Endothelial cell of umbilical vein (primary cell): ENCODE data around the gene COL5A1. TPM values are rescaled to one million over a fixed set of nuclear protein-coding genes. Genes with fewer than 3 reads are reported as not detected.

Experiments
- BruUV-seq: library from RNA; stranded (reverse); fragments of 400-500 nt; replicated peaks from 2 replicates; lab custom pipeline; 2021; lab: Mats Ljungman, UMichigan
- CTCF ChIA-PET: fragments of 300-600, 350-600 bp; sonication (Branson Sonifier 250); formaldehyde crosslinking; loops from one replicate; lab custom pipeline; 2021; ENCODE audit warnings: antibody characterized with exemption, inconsistent platforms; lab: Charles Lee
- POLR2A ChIA-PET: fragments of 300-600, 350-600 bp; sonication (Branson Sonifier 250); formaldehyde crosslinking; loops from one replicate; lab custom pipeline; 2021; ENCODE audit warnings: antibody characterized with exemption, inconsistent platforms; lab: Charles Lee
- DNase-seq: peaks from one replicate; pipeline ENCODE4 v3.0.0-alpha.2; 2011; ENCODE audit warnings: low read depth, low spot score
- FAIRE-seq: peaks from 2 replicates; lab custom pipeline; 2011; peaks lifted over from hg19 to GRCh38; lab: Jason Lieb, UNC
- H2AFZ ChIP-seq: 2 replicates; pipeline ENCODE4 v1.6.0; 2012; ENCODE audit warnings: low read depth, low read length, control low read depth, inconsistent platforms
- H3K27ac ChIP-seq: 2 replicates; pipeline ENCODE4 v1.5.1; 2011; ENCODE audit warnings: low read depth, mild to moderate bottlenecking, control low read depth, low read length, moderate library complexity; ENCODE audit not compliant: insufficient read depth
- H3K27me3 ChIP-seq, 2 experiments: 2 replicates each; pipeline versions ENCODE4 v1.6.0 to v1.6.1; 2011; ENCODE audit warnings: low read length in 2 of 2, mixed read lengths in 1 of 2; ENCODE audit not compliant: control insufficient read depth in 2 of 2, insufficient read depth in 2 of 2
- H3K36me3 ChIP-seq, 2 experiments: 2 replicates in 1 of 2; 3 replicates in 1 of 2; pipeline ENCODE4 v1.5.1; 2011; ENCODE audit warnings: low read length in 2 of 2, mild to moderate bottlenecking in 1 of 2, moderate library complexity in 1 of 2; ENCODE audit not compliant: control insufficient read depth in 2 of 2, insufficient read depth in 2 of 2; ENCODE audit errors: extremely low read depth in 1 of 2
- H3K4me1 ChIP-seq: 3 replicates; pipeline ENCODE4 v1.5.1; 2011; ENCODE audit warnings: mild to moderate bottlenecking, low read length; ENCODE audit not compliant: control insufficient read depth, insufficient read depth; ENCODE audit errors: extremely low read depth
- H3K4me2 ChIP-seq: 2 replicates; pipeline ENCODE4 v1.6.1; 2011; ENCODE audit warnings: low read length, control low read depth, mixed read lengths; ENCODE audit not compliant: insufficient read depth
- H3K4me3 ChIP-seq, 3 experiments: fragments of 200-600 bp in 1 of 3; sonication (generic), shearing (Covaris generic) in 1 of 3; replicated peaks in 1 of 3; 2 replicates each; pipeline ENCODE4 v1.5.1; 2011 to 2016; ENCODE audit warnings: control low read depth in 3 of 3, low read length in 3 of 3, mild to moderate bottlenecking in 2 of 3, inconsistent platforms in 1 of 3, low read depth in 1 of 3, moderate library complexity in 1 of 3; ENCODE audit not compliant: insufficient read depth in 1 of 3
- H3K79me2 ChIP-seq: 2 replicates; pipeline ENCODE4 v1.6.0; 2012; ENCODE audit warnings: low read length, inconsistent platforms; ENCODE audit not compliant: control insufficient read depth, insufficient read depth
- H3K9ac ChIP-seq: replicated peaks from 2 replicates; pipeline ENCODE3; 2011; ENCODE audit warnings: low read length, control low read depth; ENCODE audit not compliant: insufficient read depth; ENCODE audit errors: extremely low read depth
- H3K9me1 ChIP-seq: replicated peaks from 3 replicates; pipeline ENCODE4 v1.6.0; 2011; ENCODE audit warnings: mild to moderate bottlenecking, low read length; ENCODE audit not compliant: control insufficient read depth, insufficient read depth; ENCODE audit errors: extremely low read depth
- H3K9me3 ChIP-seq: replicated peaks from 2 replicates; pipeline ENCODE4 v1.5.1; 2012; ENCODE audit warnings: low read length, inconsistent platforms; ENCODE audit not compliant: control insufficient read depth, insufficient read depth
- H4K20me1 ChIP-seq: replicated peaks from 2 replicates; pipeline ENCODE3; 2011; ENCODE audit warnings: mild to moderate bottlenecking, low read length; ENCODE audit not compliant: control insufficient read depth, insufficient read depth; ENCODE audit errors: extremely low read depth
- EZH2 ChIP-seq: IDR thresholded peaks from 2 replicates; pipeline ENCODE4 v1.6.1; 2012; ENCODE audit warnings: borderline replicate concordance, low read depth, mild to moderate bottlenecking, moderate library complexity, low read length, inconsistent platforms; ENCODE audit not compliant: severe bottlenecking
- MYC ChIP-seq: IDR thresholded peaks from one replicate; pipeline ENCODE4 v1.6.1; 2011; ENCODE audit warnings: mild to moderate bottlenecking, low read depth, low read length
- POLR2A ChIP-seq: IDR thresholded peaks from 2 replicates; pipeline ENCODE4 v1.6.1; 2012; ENCODE audit warnings: low read depth, mild to moderate bottlenecking, control low read depth, low read length
- dilution Hi-C: fragments of 300-500 bp; cut with MboI; formaldehyde crosslinking; loops from one replicate; pipeline ENCODE4 v1.15.0; 2019; ENCODE audit warnings: low sequenced_read_pairs; ENCODE audit not compliant: extremely low pct_ligation_motif_present
- intact Hi-C: fragments of 100-400 bp; cut with micrococcal nuclease; formaldehyde crosslinking; loops from one replicate; pipeline ENCODE4 v1.10.0; 2022
- polyA plus RNA-seq, 4 experiments: library from polyadenylated mRNA; depleted of rRNA in 3 of 4; stranded (reverse) in 3 of 4; unstranded in 1 of 4; fragments of >200 nt; gene quantifications; 2 replicates each; pipeline versions ENCODE4 v1.2.1 to v1.2.3, GENCODE V29; 2011 to 2012; ENCODE audit warnings: missing spikeins in 1 of 4
- total RNA-seq: library from RNA; stranded (reverse); gene quantifications from 2 replicates; pipeline ENCODE4 v1.2.3, GENCODE V29; 2021
- TF ChIP-seq, protein P1 (sequence below): IDR thresholded peaks from 2 replicates; pipeline ENCODE4 v1.6.1; 2011; ENCODE audit not compliant: insufficient read depth, insufficient read length
- TF ChIP-seq, protein P2 (sequence below), 2 donors: IDR thresholded peaks; 1 replicate in 1 of 2; 2 replicates in 1 of 2; pipeline ENCODE4 v1.5.1; 2011; ENCODE audit warnings: low read length in 2 of 2, mild to moderate bottlenecking in 2 of 2, moderate library complexity in 2 of 2, control low read depth in 1 of 2, inconsistent platforms in 1 of 2, low read depth in 1 of 2; ENCODE audit not compliant: insufficient read depth in 1 of 2; ENCODE audit errors: extremely low read depth in 1 of 2

Gene COL5A1
- total and polyA plus RNA-seq, 2 donors (not counting 3 experiments of a cell fraction or from before 2014, with no cell fraction given) = 97.4 to 175 TPM

DNA sequence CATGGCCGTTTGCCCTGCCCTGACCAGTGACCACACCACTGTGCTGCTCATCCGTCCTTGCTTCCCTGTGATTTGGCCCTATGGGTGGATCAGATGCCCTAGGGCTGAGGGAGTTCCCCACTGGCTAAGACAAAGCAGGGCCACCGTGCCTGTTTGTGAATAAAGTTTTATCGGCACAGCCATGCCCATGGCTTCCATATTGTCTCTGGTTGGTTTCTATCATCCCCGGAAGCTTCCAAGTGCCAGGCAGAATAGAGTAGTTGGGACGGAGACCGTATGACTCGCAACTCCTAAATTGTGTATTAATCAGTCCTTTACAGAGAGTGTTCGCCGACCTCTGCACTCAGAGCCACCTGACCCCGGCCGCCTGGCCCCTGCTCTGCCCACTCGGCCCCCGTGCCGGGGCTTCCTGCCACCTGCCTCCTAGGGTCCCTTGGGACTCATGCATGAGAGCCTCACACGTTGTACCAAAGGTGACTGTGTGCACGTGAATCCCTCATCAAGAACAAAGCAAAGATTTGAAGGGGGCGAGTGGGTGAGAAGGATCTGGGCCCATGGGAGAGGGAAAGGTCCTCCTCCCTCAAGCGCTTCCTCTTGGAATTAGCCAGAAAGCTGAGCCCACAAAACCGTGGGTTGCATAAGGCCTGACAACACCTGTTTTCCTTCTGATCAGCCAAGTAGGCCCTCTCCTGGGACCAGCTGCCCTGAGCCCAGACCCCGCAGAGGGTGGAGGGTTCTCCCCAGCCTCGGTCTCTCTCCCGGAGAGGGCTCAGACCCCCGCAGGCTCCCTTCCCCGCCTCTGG is 227.3 kb downstream of the COL5A1 start:
- no peak overlapping the region for H2AFZ ChIP-seq
- CTCF ChIA-PET = no interaction called here
- no peaks in the 10 kb centered on the region for H4K20me1 ChIP-seq
- intact Hi-C loops (no loop called here), dilution Hi-C loops (no loop called here)
- no peak overlapping the region for H3K4me3 ChIP-seq
- TF ChIP-seq MYC (no peak), POLR2A (no peak), EZH2 (no peak)
- TF ChIP-seq, protein P1, sequence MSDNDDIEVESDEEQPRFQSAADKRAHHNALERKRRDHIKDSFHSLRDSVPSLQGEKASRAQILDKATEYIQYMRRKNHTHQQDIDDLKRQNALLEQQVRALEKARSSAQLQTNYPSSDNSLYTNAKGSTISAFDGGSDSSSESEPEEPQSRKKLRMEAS = no peak
- TF ChIP-seq, protein P2, sequence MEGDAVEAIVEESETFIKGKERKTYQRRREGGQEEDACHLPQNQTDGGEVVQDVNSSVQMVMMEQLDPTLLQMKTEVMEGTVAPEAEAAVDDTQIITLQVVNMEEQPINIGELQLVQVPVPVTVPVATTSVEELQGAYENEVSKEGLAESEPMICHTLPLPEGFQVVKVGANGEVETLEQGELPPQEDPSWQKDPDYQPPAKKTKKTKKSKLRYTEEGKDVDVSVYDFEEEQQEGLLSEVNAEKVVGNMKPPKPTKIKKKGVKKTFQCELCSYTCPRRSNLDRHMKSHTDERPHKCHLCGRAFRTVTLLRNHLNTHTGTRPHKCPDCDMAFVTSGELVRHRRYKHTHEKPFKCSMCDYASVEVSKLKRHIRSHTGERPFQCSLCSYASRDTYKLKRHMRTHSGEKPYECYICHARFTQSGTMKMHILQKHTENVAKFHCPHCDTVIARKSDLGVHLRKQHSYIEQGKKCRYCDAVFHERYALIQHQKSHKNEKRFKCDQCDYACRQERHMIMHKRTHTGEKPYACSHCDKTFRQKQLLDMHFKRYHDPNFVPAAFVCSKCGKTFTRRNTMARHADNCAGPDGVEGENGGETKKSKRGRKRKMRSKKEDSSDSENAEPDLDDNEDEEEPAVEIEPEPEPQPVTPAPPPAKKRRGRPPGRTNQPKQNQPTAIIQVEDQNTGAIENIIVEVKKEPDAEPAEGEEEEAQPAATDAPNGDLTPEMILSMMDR (IDR thresholded peaks at IDR 0.05; ENCODE audit: extremely low read depth in 1 of 2, insufficient read depth in 1 of 2, low read depth in 1 of 2, low read length in 2 of 2) = no peak
- no peak overlapping the region for H3K9ac ChIP-seq
- H3K4me2 ChIP-seq = no peak overlapping the region
- H3K79me2 ChIP-seq = no peaks in the 10 kb centered on the region
- no peaks in the 10 kb centered on the region for H3K36me3 ChIP-seq
- DNase-seq = no peak
- no TSS peak for BruUV-seq
- FAIRE-seq = no peak
- POLR2A ChIA-PET = no interaction called here
- no peaks in the 10 kb centered on the region for H3K27me3 ChIP-seq
- no peak overlapping the region for H3K27ac ChIP-seq
- H3K9me1 ChIP-seq = no peaks in the 10 kb centered on the region
- no peaks in the 10 kb centered on the region for H3K9me3 ChIP-seq
- H3K4me1 ChIP-seq = no peaks in the 10 kb centered on the region
